Measurements from ENCODE around the gene IFNL4.
"Not testable (repeated sequence)": the region's sequence is repeated elsewhere in the genome, so short reads cannot be mapped to it uniquely, and the experiment has no call there.

IFNL4 gene

GRCh38 chr19:39254531-39255345, 6.1 kb upstream of the IFNL4 start:
- no peak for DNase-seq (ENCODE audit: low read depth)

GRCh38 chr19:39253374-39254149, 4.9 kb upstream of the IFNL4 start:
- DNase-seq (ENCODE audit: low read depth) = no peak

DNA sequence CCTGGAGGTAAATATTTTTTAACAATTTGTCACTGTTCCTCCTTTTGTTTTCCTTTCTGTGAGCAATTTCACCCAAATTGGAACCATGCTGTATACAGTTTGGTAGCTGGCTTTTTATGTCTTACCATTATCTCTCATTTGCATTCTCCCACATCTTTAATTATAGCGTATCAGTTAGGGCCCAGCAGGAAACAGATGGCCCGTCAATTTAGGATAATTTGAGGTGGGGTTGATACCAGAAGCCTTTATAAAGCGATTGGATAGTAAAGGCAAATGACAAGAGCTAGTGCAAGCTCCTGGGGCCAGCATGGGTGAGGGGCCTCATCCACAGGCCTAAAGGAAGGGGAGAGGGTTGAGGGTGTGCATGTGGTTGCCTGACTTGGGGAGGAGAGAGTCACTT, 3.8 kb upstream of the IFNL4 start:
- no peak for DNase-seq (ENCODE audit: low read depth)

- no peak for DNase-seq (ENCODE audit: low read depth)
Measured at GRCh38 chr19:39251846-39252245, 3.2 kb upstream of the IFNL4 start.

GRCh38 chr19:39251081-39251480, 2.4 kb upstream of the IFNL4 start:
- no peak for DNase-seq (ENCODE audit: low read depth)

DNA sequence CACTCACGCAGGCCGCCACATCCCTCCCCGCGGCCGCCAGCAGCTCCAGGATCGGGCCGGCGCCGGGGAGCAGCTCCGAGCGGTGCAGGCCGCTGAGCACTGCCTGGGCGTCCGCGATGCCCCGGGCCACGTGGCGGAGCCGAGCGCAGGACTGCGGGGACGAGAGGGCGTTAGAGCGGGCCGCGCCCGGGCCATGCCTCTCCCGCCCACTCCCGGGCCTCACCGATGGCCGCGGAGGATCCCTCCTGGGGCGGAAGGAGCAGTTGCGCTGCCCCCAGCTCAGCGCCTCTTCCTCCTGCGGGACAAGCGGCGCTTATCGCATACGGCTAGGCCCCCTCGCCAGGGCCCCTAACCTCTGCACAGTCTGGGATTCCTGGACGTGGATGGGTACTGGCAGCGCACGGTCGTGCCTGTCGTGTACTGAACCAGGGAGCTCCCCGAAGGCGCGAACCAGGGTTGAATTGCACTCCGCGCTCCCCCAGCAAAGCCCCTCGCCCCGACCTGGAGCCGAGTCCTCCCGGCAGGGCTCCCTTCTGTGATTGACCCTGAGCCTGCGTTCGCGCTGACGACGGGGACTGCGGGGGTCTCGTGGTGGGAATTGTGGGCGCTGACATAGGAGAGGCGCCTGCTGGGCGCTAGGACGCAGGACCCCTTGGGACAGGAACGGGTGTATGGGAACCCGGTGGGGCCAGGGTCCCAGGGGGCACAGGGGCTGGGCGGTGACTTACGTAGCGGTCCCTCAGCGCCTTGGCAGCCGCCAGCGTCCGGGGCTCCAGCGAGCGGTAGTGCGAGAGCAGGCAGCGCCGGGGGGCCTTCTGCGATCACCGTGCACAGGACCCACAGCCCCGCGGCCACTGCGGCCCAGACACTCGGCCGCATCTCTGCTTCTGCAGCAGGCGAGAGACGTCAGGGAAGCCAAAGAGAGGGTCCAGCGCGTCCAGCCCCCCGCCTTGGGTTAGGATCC, 673 bp downstream of the IFNL4 start:
- DNase-seq (ENCODE audit: low read depth) = no peak

GRCh38 chr19:39246951-39247669, 1.5 kb downstream of the IFNL4 start:
- DNase-seq (ENCODE audit: low read depth) = no peak

GRCh38 chr19:39245166-39245565, 3.5 kb downstream of the IFNL4 start:
- not testable (repeated sequence) for DNase-seq (ENCODE audit: low read depth)

- DNase-seq (ENCODE audit: low read depth) = not testable (repeated sequence)
Measured at GRCh38 chr19:39244410-39245100, 4.1 kb downstream of the IFNL4 start, which contains the start of gene IFNL3. IFNL3 (minus strand) TSS chr19:39245006; CDS start chr19:39244967, 39 bp downstream.

DNA sequence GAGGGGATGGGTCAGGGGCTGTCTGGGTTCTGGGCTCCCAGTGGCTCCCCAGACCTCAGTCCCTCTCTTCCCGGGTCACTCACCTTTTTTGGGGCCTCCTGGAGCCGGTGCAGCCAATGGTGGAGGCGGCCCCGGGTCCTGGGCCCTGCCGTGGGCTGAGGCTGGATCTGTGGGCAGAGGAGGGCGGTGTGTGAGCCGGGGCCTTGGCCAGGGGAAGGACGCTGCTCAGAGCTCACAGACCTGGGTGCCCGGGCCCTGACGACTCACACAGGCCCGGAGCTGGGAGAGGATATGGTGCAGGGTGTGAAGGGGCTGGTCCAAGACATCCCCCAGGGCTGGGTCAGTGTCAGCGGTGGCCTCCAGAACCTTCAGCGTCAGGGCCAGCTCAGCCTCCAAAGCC, 4.9 kb downstream of the IFNL4 start:
- not testable (repeated sequence) for DNase-seq (ENCODE audit: low read depth)

- DNase-seq (ENCODE audit: low read depth) = no peak
Measured at GRCh38 chr19:39240421-39240820, 8.2 kb downstream of the IFNL4 start.

GRCh38 chr19:39238944-39239343, 9.7 kb downstream of the IFNL4 start:
- no peak for DNase-seq (ENCODE audit: low read depth)

- no peak for DNase-seq (ENCODE audit: low read depth)
Measured at GRCh38 chr19:39238209-39238608, 10.4 kb downstream of the IFNL4 start.

- DNase-seq (ENCODE audit: low read depth) = no peak
Measured at GRCh38 chr19:39237200-39238184, 11.2 kb downstream of the IFNL4 start.

DNA sequence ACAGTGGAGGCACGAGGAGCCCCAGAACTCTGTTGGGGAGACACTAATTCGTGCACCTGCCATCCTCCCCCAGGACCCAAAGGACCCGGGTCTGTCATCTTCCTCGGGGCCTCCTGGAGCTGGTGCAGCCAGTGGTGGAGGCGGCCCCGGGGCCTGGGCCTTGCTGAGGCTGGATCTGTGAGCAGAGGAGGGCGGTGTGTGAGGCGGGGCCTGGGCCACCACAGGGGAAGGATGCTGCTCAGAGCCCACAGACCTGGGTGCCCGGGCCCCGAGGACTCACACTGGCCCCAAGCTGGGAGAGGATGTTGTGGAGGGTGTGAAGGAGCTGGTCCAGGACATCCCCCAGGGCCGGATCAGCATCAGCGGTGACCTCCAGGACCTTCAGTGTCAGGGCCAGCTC, 12.1 kb downstream of the IFNL4 start:
- no peak for DNase-seq (ENCODE audit: low read depth)

GRCh38 chr19:39232708-39233107, 15.9 kb downstream of the IFNL4 start:
- no peak for DNase-seq (ENCODE audit: low read depth)

GRCh38 chr19:39230096-39230764, 18.4 kb downstream of the IFNL4 start:
- no peak for DNase-seq (ENCODE audit: low read depth)

GRCh38 chr19:39224910-39225309, 23.7 kb downstream of the IFNL4 start:
- no peak for DNase-seq (ENCODE audit: low read depth)

GRCh38 chr19:39223703-39224279, 24.9 kb downstream of the IFNL4 start:
- DNase-seq (ENCODE audit: low read depth) = peak; percentile 55

Data from amniotic epithelial cell (primary cell).